CD4-positive, CD25-positive, alpha-beta regulatory T cell (primary cell): ENCODE measurements around the gene OGDHL. TPM values are rescaled to one million over a fixed set of nuclear protein-coding genes. Genes with fewer than 3 reads are reported as not detected.

Experiments
- ATAC-seq, 2 donors: fragments of 150-1000 bp; cut with Tn5 transposase; one replicate each; pipeline ENCODE4 v1.10.0; 2021; ENCODE audit warnings: low read depth in 2 of 2, moderate number of reproducible peaks in 2 of 2, moderate library complexity in 1 of 2
- DNase-seq, 3 donors: peaks; one replicate each; pipeline versions ENCODE4 v3.0.0 to v3.0.0-alpha.2; 2012 to 2022; ENCODE audit warnings: mixed read lengths in 1 of 3
- H3K27ac ChIP-seq: one replicate; pipeline ENCODE4 v1.7.0; 2013; ENCODE audit warnings: mild to moderate bottlenecking, low read length; ENCODE audit not compliant: insufficient read depth, poor library complexity, severe bottlenecking
- H3K27me3 ChIP-seq: one replicate; pipeline ENCODE4 v1.7.0; 2013; ENCODE audit warnings: low read length; ENCODE audit not compliant: control insufficient read depth, insufficient read depth
- H3K36me3 ChIP-seq: one replicate; pipeline ENCODE4 v1.7.0; 2013; ENCODE audit warnings: mild to moderate bottlenecking, low read length, moderate library complexity; ENCODE audit not compliant: control insufficient read depth, insufficient read depth
- H3K4me1 ChIP-seq: 2 replicates; pipeline ENCODE4 v1.7.0; 2013; ENCODE audit warnings: mild to moderate bottlenecking, low read length; ENCODE audit not compliant: insufficient read depth, control insufficient read depth, poor library complexity, severe bottlenecking
- H3K4me3 ChIP-seq: one replicate; pipeline ENCODE4 v1.7.0; 2013; ENCODE audit warnings: low read depth, mild to moderate bottlenecking, low read length, moderate library complexity
- H3K9me3 ChIP-seq, 2 experiments: 1 replicate in 1 of 2; 2 replicates in 1 of 2; pipeline ENCODE4 v1.7.0; 2013; ENCODE audit warnings: low read length in 2 of 2, mild to moderate bottlenecking in 1 of 2, moderate library complexity in 1 of 2; ENCODE audit not compliant: control insufficient read depth in 2 of 2
- H3K27ac Mint-ChIP-seq, 3 donors: one replicate each; pipeline ENCODE4 v1.8.0; 2020 to 2022; ENCODE audit warnings: mild to moderate bottlenecking in 3 of 3, mixed read lengths in 3 of 3, moderate library complexity in 2 of 3
- H3K27me3 Mint-ChIP-seq: one replicate; pipeline ENCODE4 v1.8.0; 2022; ENCODE audit warnings: mild to moderate bottlenecking, mixed read lengths
- H3K36me3 Mint-ChIP-seq: one replicate; pipeline ENCODE4 v1.8.0; 2020; ENCODE audit warnings: mixed read lengths
- H3K4me1 Mint-ChIP-seq, 4 donors: one replicate each; pipeline ENCODE4 v1.8.0; 2020 to 2022; ENCODE audit warnings: mixed read lengths in 4 of 4, mild to moderate bottlenecking in 1 of 4
- H3K4me3 Mint-ChIP-seq, 4 donors: one replicate each; pipeline ENCODE4 v1.8.0; 2020 to 2022; ENCODE audit warnings: mild to moderate bottlenecking in 4 of 4, mixed read lengths in 4 of 4, moderate library complexity in 3 of 4
- H3K9me3 Mint-ChIP-seq, 7 donors: one replicate each; pipeline ENCODE4 v1.8.0; 2020 to 2022; ENCODE audit warnings: mixed read lengths in 7 of 7, mild to moderate bottlenecking in 3 of 7, moderate library complexity in 2 of 7
- polyA plus RNA-seq, 4 donors: library from polyadenylated mRNA; unstranded; fragments of 300-500 nt; fragmentation: Illumina TruSeq; gene quantifications; one replicate each; pipeline ENCODE4 v1.2.3, GENCODE V29; 2021
- total RNA-seq: library from RNA; stranded (reverse); gene quantifications from one replicate; pipeline ENCODE4 v1.2.3, GENCODE V29; 2022

The OGDHL gene
- total and polyA plus RNA-seq, 5 donors from 2014 or later: not detected

- Histone ChIP-seq H3K36me3 (no peaks in the 10 kb centered on the region), H3K4me3 (no peak overlapping the region), H3K27me3 (no peaks in the 10 kb centered on the region), H3K9me3 (no peaks in the 10 kb centered on the region), H3K27ac (no peak overlapping the region), H3K4me1 (no peaks in the 10 kb centered on the region)
- Mint-ChIP-seq H3K36me3 (no peaks in the 10 kb centered on the region), H3K27me3 (no peaks in the 10 kb centered on the region), H3K27ac (no peak overlapping the region), H3K9me3 (peaks cover 0 to 1% (median 0%) of the 10 kb centered on the region in 7 donors), H3K4me3 (no peak overlapping the region), H3K4me1 (no peaks in the 10 kb centered on the region)
- no peak for ATAC-seq
- no peak for DNase-seq
Observed at GRCh38 chr10:49749144-49749543, 13.0 kb downstream of the OGDHL start.

GRCh38 chr10:49748006-49748405 lies 14.1 kb downstream of the OGDHL start:
- no peaks in the 10 kb centered on the region for H3K9me3 ChIP-seq
- H3K27me3 ChIP-seq: no peaks in the 10 kb centered on the region
- ATAC-seq: no peak
- DNase-seq: no peak
- H3K4me3 ChIP-seq: no peak overlapping the region
- Mint-ChIP-seq H3K4me3 (no peak overlapping the region), H3K27ac (no peak overlapping the region), H3K4me1 (no peaks in the 10 kb centered on the region), H3K9me3 (peaks cover 0 to 1% (median 0%) of the 10 kb centered on the region in 7 donors), H3K36me3 (no peaks in the 10 kb centered on the region), H3K27me3 (no peaks in the 10 kb centered on the region)
- H3K4me1 ChIP-seq: no peaks in the 10 kb centered on the region
- no peaks in the 10 kb centered on the region for H3K36me3 ChIP-seq
- no peak overlapping the region for H3K27ac ChIP-seq

GRCh38 chr10:49747303-49747646 lies 14.8 kb downstream of the OGDHL start:
- DNase-seq (no peak), ATAC-seq (no peak)
- no peaks in the 10 kb centered on the region for H3K4me1 Mint-ChIP-seq
- Histone ChIP-seq H3K36me3 (no peaks in the 10 kb centered on the region), H3K9me3 (no peaks in the 10 kb centered on the region), H3K27ac (no peak overlapping the region), H3K27me3 (no peaks in the 10 kb centered on the region), H3K4me3 (no peak overlapping the region), H3K4me1 (no peaks in the 10 kb centered on the region)
- no peak overlapping the region for H3K27ac Mint-ChIP-seq
- H3K4me3 Mint-ChIP-seq: no peak overlapping the region
- H3K36me3 Mint-ChIP-seq: no peaks in the 10 kb centered on the region
- H3K9me3 Mint-ChIP-seq: peaks cover 0 to 1% (median 0%) of the 10 kb centered on the region in 7 donors
- no peaks in the 10 kb centered on the region for H3K27me3 Mint-ChIP-seq

GRCh38 chr10:49746626-49747302 lies 15.4 kb downstream of the OGDHL start:
- no peaks in the 10 kb centered on the region for H3K4me1 Mint-ChIP-seq
- H3K27me3 Mint-ChIP-seq: no peaks in the 10 kb centered on the region
- no peaks in the 10 kb centered on the region for H3K27me3 ChIP-seq
- H3K4me1 ChIP-seq: no peaks in the 10 kb centered on the region
- no peaks in the 10 kb centered on the region for H3K9me3 ChIP-seq
- no peak overlapping the region for H3K4me3 Mint-ChIP-seq
- no peak overlapping the region for H3K27ac ChIP-seq
- no peak for ATAC-seq
- no peak overlapping the region for H3K27ac Mint-ChIP-seq
- DNase-seq: no peak
- H3K9me3 Mint-ChIP-seq: peaks cover 0 to 1% (median 0%) of the 10 kb centered on the region in 7 donors
- H3K36me3 Mint-ChIP-seq: no peaks in the 10 kb centered on the region
- H3K36me3 ChIP-seq: no peaks in the 10 kb centered on the region
- no peak overlapping the region for H3K4me3 ChIP-seq

- ATAC-seq (no peak), DNase-seq (no peak)
- Histone ChIP-seq H3K4me3 (no peak overlapping the region), H3K4me1 (no peaks in the 10 kb centered on the region), H3K27me3 (no peaks in the 10 kb centered on the region), H3K27ac (no peak overlapping the region), H3K36me3 (no peaks in the 10 kb centered on the region), H3K9me3 (no peaks in the 10 kb centered on the region)
- Mint-ChIP-seq H3K27me3 (no peaks in the 10 kb centered on the region), H3K36me3 (no peaks in the 10 kb centered on the region), H3K4me1 (no peaks in the 10 kb centered on the region), H3K4me3 (no peak overlapping the region), H3K27ac (no peak overlapping the region), H3K9me3 (no peaks in the 10 kb centered on the region)
Observed at GRCh38 chr10:49745756-49746155, 16.4 kb downstream of the OGDHL start.

GRCh38 chr10:49744924-49745605 lies 17.1 kb downstream of the OGDHL start:
- Histone ChIP-seq H3K4me1 (no peaks in the 10 kb centered on the region), H3K9me3 (no peaks in the 10 kb centered on the region), H3K27me3 (no peaks in the 10 kb centered on the region), H3K4me3 (no peak overlapping the region), H3K27ac (no peak overlapping the region), H3K36me3 (no peaks in the 10 kb centered on the region)
- Mint-ChIP-seq H3K4me1 (no peaks in the 10 kb centered on the region), H3K4me3 (no peak overlapping the region), H3K27ac (no peak overlapping the region), H3K9me3 (peaks cover 0 to 1% (median 0%) of the 10 kb centered on the region in 7 donors), H3K36me3 (no peaks in the 10 kb centered on the region), H3K27me3 (no peaks in the 10 kb centered on the region)
- DNase-seq (no peak), ATAC-seq (no peak)

- no peaks in the 10 kb centered on the region for H3K9me3 ChIP-seq
- H3K27me3 Mint-ChIP-seq: no peaks in the 10 kb centered on the region
- no peaks in the 10 kb centered on the region for H3K4me1 Mint-ChIP-seq
- H3K36me3 Mint-ChIP-seq: no peaks in the 10 kb centered on the region
- no peak overlapping the region for H3K27ac ChIP-seq
- no peak overlapping the region for H3K4me3 ChIP-seq
- H3K9me3 Mint-ChIP-seq: peaks cover 0 to 1% (median 0%) of the 10 kb centered on the region in 7 donors
- H3K27ac Mint-ChIP-seq: no peak overlapping the region
- ATAC-seq (no peak), DNase-seq (no peak)
- no peak overlapping the region for H3K4me3 Mint-ChIP-seq
- H3K4me1 ChIP-seq: no peaks in the 10 kb centered on the region
- no peaks in the 10 kb centered on the region for H3K36me3 ChIP-seq
- no peaks in the 10 kb centered on the region for H3K27me3 ChIP-seq
Observed at GRCh38 chr10:49744091-49744685, 17.9 kb downstream of the OGDHL start.
